ENCODE data around the gene TSNAX.
"Not testable (repeated sequence)": the region's sequence is repeated elsewhere in the genome, so short reads cannot be mapped to it uniquely, and the experiment has no call there.

The TSNAX gene

GRCh38 chr1:231561647-231562383 is 33.3 kb downstream of the TSNAX start:
- DNase-seq (ENCODE audit: low spot score), result no peak

GRCh38 chr1:231563247-231563646 is 34.8 kb downstream of the TSNAX start:
- no peak for DNase-seq (ENCODE audit: low spot score)

DNA sequence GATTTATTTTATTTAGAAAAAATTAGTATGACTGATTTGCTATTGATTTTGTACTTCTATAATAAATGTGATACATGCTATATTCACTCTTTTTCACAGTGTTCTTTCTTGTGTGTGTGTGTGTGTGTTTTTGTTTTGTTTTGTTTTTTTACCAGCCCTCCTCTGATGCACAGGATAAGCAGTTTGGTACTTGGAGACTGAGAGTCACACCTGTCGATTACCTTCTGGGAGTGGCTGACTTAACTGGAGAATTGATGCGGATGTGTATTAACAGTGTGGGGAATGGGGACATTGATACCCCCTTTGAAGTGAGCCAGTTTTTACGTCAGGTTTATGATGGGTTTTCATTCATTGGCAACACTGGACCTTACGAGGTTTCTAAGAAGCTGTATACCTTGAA is 35.9 kb downstream of the TSNAX start:
- DNase-seq (ENCODE audit: low spot score), result no peak

GRCh38 chr1:231566496-231566895 is 38.0 kb downstream of the TSNAX start:
- no peak for DNase-seq (ENCODE audit: low spot score)

- not testable (repeated sequence) for DNase-seq (ENCODE audit: low spot score)
These were observed 41.8 kb downstream of the TSNAX start for GRCh38 chr1:231570262-231570661.

- DNase-seq (ENCODE audit: low spot score), result no peak
These were observed 43.4 kb downstream of the TSNAX start for GRCh38 chr1:231571904-231572303.

GRCh38 chr1:231575472-231575871 is 47.0 kb downstream of the TSNAX start:
- no peak for DNase-seq (ENCODE audit: low spot score)

DNA sequence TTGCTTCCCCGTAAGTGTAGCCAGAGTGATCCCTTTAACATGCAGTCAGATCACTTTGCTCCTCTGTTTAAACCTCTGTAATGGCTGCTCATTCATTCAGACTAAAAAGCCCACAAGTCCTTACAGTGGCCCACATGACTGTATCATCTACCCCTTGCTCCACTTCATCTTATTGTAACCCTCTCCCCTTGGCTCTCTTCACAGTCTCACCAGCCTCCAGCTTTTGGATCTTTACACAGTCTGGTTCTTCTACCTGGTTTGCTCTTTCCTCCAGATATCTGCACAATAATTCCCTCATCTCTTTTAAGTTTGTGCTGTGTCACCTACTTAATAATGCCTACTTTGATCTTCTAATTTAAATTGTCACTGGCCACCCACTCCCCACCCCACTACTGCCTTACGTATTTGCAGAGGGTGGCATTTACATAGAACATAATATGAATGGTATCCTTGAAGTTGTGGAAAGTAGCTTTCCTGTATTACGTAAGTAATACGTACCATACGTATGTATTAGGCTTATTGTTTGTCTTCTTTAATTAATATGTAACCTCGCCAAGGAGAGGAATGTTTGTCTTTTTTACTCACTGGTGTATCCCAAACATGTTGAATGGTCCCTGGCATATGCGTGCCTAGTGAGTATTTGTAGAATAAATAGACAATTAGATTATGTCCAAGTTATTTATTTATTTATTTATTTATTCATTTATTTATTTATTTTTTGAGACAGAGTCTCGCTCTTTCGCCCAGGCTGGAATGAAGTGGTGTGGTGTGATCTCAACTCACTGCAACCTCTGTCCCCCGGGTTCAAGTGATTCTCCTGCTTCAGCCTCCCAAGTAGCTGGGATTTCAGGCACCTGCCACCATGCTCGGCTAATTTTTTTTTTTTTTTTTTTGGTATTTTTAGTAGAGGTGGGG is 48.6 kb downstream of the TSNAX start:
- no peak for DNase-seq (ENCODE audit: low spot score)

GRCh38 chr1:231580874-231581273 is 52.4 kb downstream of the TSNAX start:
- peak; percentile 73 for DNase-seq (ENCODE audit: low spot score)

GRCh38 chr1:231581859-231582258 is 53.4 kb downstream of the TSNAX start:
- no peak for DNase-seq (ENCODE audit: low spot score)

DNA sequence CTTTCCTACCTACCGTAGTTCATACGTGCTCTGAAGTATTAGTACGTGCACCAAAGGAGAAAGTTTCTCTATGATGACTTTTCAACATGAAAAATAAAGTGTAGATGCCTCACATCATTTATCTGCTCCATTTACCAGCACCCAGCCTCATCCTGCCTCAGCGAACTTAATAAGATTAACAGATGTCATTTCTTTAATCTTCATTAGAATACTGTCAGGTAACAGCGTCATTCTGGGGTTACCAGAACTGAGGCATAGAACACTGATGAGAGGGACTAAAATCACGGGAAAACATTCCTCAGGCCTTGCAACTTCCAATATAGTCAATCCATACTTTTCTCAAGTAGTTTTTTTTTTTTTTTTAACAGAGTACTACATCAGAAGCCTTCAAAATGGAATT is 54.9 kb downstream of the TSNAX start:
- DNase-seq (ENCODE audit: low spot score), result no peak

DNA sequence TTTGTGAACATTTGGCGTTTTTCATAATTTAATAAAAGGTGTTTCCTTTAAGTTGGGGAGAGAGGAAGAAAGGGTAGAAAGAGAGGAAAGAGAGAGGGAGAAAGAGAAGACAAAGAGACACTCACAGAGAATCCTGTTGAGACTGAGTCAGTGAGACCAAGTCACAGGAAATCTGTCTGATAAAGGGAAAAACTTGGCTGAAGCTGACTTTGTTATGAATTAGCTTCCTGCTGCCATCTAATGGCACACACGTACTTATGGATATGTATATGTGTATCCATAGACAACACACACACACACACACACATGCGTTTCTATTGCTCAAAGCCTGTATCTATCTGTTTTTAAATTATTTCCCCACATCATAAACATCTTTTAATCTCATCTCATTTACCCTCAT is 55.6 kb downstream of the TSNAX start:
- no peak for DNase-seq (ENCODE audit: low spot score)

DNA sequence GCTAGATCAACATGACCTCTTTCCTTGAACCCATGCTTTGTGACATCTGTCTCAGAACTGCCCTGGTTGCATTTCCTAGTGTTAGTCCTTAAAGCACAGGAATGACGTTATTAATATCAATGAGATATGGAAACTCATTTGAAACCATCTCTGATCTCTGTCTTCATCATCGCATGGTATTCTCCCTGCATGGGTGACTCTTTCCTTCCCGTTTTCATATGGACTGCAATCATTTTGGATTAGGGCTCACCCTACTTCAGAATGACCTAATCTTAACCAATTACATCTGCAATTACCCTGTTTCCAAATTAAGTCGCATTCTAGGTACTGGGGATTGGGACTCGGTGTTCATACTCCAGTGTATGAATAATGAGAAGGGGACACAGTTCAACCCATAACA is 56.5 kb downstream of the TSNAX start:
- no peak for DNase-seq (ENCODE audit: low spot score)

GRCh38 chr1:231590453-231591198 is 62.2 kb downstream of the TSNAX start:
- DNase-seq (ENCODE audit: low spot score), result peak; percentile 68

DNA sequence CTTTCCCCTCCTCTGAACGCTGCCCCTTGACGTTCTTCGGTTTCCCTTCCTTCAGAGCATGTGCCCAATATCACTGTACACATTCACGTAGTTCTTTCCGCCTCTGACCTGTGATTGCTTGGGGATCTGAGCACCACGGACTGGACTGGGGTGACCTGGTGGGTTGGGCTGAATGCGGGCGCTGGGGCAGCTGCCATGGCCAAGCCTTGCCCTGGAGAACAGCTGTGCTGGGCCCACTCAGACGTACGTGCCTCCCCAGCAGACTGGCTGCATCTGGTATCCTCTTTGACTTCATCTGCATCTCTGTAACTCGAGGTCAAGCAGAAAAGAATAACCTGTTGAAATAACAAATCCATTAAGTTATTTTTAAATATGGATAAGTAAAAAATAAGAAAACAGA is 63.0 kb downstream of the TSNAX start:
- DNase-seq (ENCODE audit: low spot score), result no peak

DNA sequence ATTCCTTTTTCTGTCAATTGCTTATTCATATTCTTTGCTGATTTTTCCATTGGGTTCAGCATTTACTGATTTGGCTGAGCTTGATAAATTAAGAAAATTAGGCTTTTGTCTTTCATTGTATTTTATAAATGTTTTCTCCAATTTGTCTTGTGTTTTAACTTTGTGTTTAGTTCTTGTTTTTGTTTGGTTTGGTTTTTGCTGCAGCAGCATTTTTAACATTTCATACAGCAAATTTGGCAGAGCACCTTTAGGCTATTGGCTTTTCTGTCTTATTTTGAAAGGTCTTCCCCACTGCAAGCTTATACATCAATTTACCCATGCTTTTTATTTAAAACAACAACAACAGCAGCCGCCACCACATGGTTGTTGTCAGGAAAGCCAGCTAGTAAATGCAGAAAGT is 64.3 kb downstream of the TSNAX start:
- no peak for DNase-seq (ENCODE audit: low spot score)

GRCh38 chr1:231593264-231593663 is 64.8 kb downstream of the TSNAX start:
- not testable (repeated sequence) for DNase-seq (ENCODE audit: low spot score)

GRCh38 chr1:231594123-231594522 is 65.7 kb downstream of the TSNAX start:
- no peak for DNase-seq (ENCODE audit: low spot score)

DNA sequence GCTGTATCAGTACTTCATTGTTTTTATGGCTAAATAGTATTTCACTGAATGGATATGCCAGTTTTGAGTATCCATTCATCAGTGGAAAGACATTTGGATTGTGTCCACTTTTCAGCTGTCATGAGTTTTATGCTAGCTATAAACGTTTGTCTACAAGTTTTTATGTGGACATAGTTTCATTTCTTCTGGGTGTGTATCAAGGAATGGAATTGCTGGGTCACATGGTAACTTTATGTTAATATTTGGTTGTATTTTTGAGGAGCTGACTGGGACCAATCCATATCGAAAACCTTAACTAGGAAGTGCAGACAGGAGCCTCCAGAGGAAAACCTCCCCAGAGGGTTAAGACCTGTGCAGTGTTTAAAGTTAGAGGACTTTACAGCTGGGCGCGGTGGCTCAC is 66.3 kb downstream of the TSNAX start:
- no peak for DNase-seq (ENCODE audit: low spot score)

GRCh38 chr1:231596337-231596791 is 67.9 kb downstream of the TSNAX start:
- no peak for DNase-seq (ENCODE audit: low spot score)

DNA sequence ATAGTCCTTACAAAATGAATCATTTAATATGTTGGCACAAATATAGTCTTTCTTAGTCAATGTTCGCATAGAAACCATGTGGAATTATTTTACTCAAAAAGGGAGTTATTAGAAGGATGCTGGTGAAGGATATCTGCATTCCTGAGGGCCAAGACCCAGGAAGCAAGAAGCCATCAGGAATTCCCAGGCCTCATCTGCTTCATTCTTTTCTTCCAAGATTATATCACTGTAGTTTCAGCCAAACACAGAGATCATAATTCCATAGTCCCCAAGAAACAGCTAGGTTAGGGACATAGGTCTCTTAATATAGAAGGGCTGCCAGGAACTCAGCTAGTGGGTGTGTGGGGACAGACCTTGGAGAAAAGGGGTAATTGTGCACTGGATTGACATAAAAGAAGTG is 69.5 kb downstream of the TSNAX start:
- DNase-seq (ENCODE audit: low spot score), result no peak

- DNase-seq (ENCODE audit: low spot score), result peak; percentile 30
These were observed 72.0 kb downstream of the TSNAX start for GRCh38 chr1:231600458-231600976.

Data from SK-N-DZ (cell line).